ENCODE measurements around the gene DPM2. TPM values are rescaled to one million over a fixed set of nuclear protein-coding genes. Genes with fewer than 3 reads are reported as not detected.

Gene DPM2
- polyA plus RNA-seq, 1 donor: 35.6 TPM

DNA sequence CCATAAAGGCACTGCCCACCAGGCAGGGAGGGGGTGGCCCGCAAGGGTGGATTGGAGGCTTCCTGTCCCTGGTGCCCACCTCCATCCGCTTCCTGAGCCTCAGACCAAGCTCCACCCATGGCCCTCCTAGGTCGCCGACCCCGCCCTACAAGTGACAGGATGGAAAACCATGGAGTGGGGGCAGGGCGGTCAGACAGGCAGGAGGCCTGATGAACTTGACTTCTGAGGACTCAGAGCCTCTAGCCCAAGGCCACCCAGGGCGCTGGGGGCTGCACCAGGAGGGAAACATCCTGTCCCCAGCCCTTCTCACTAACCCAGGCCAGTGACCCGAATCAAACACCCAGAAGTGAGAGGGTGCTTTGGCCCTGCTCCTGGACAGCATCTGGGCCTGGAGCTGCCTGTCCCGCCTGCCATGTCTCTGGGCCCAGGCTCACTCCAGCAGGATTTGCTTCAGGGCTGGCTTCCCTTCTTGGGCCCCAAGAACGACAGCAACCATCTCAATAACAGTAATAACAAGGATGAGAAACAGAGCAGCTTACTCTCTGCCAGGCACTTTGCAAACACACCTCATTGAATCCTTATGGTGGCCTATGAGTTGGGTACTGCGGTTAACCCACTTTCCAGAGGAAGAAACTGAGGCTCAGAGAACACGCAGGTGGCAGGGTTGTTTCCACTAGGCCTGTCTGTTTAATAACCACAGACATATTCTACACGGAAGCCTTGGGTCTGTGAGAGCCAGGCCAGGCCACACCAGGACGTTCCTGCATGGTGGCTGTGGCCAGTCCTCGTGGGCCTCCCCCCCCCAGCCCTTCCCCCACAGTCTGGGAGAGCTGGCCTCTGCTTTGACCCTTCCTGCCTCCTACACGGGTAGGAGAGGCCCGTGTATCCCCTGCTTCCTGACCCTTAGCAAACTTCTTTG lies 33.8 kb downstream of the DPM2 start:
- peak; percentile 55 for DNase-seq

DNA sequence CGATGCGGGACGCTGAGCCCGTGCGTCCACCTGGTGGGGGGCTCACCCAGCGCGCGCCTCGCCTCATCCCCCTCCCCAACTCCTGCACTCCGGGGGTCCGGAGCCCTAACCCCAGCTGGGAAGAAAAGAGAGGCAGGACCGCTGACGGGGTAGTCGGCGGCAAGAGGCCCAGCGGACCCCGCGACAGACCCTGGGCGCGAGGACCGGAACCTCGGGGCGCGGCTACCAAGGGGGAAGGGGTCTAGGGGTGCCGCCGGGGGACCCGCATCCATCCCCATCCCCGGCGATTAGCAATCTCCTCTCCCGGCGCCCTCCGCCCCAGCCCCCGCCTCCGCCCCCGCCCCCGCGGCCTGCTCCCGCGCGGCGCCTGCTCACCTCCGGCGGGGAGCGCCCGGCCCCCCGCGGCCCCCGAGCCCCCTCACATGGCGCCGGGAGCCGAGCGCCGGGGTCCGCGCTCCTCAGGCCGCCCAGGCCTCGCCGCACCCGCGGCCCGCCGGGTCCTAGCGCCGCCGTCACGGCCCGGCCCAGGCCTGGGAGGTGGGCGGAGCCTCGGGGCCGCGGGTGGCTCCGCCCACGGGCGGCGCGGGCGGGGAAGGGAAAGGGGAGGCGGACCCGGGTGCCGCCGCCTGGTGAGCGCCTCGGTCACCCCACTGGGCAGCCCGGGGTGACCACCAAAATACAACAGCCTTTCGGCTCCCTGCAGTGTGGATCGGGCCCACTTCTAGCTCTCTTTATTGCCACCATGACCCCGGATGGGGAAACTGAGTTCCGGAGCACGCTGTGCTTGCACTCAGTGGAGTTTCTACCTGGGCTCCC lies 38.3 kb downstream of the DPM2 start, which contains the start of gene ST6GALNAC6:
TSS of gene ST6GALNAC6 (minus strand) at position 476 of the 816 bp plus-strand sequence. CDS start 1,622 bp downstream, outside the sequence.
- DNase-seq: peak; percentile 82

DNA sequence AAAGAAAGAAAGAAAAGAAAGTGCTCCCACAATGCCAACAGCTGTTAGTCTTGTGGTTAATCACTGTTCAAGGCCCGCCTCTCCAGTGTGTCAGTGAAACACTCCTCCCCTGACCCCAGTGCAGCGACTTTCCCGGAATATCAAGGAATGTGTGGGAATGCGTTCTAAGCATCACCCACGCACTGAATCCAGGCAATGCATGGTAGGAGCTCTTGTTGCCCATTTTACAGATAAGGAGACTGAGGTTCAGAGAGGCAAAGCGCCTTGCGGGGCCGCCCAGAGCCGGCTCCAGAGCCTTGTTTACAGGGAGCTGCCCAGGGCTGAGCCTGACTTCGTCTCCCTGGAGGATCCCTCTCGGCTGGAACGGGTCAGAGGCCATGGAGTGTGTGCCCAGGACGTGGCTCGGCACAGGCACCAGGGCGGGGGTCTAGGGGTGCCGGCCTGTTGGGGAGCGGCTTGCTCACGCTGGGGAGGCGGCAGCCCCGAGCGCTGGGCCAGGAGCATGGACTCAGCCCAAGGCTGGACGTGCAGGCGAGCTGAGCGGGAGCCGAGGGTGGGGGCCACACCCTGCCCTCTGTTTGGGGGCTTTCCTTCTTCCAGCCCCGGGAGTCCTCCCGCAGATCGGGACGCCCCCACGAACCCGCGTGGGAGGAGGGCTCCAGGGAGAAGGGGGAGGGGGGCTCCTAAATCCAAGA lies 39.1 kb downstream of the DPM2 start:
- DNase-seq: peak; percentile 66

DNA sequence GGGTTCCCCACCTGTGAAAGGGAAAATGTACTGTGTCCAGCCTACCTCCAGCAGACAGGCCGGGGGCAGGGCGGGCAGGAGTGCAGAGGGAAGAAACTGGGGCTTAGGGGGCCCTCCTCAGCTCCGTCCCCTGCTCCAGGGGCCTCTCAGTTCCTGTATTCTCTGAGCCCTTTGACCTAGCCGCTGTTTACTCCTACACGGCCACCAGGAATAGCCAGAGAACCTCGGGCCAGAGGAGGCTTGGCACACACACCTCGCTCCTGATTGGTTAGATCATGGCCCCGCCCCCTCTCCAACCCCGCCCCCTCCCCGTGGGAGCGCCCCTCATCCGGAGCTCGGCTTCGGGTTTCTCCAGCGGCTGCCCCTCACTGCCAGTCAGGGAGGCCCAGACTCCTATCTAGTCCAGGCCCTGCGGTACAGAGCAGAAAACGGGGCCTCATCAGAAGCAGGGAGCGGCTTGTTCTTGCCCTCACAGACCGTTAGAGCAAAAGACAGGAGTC lies 40.4 kb downstream of the DPM2 start:
- peak; percentile 83 for DNase-seq

DNA sequence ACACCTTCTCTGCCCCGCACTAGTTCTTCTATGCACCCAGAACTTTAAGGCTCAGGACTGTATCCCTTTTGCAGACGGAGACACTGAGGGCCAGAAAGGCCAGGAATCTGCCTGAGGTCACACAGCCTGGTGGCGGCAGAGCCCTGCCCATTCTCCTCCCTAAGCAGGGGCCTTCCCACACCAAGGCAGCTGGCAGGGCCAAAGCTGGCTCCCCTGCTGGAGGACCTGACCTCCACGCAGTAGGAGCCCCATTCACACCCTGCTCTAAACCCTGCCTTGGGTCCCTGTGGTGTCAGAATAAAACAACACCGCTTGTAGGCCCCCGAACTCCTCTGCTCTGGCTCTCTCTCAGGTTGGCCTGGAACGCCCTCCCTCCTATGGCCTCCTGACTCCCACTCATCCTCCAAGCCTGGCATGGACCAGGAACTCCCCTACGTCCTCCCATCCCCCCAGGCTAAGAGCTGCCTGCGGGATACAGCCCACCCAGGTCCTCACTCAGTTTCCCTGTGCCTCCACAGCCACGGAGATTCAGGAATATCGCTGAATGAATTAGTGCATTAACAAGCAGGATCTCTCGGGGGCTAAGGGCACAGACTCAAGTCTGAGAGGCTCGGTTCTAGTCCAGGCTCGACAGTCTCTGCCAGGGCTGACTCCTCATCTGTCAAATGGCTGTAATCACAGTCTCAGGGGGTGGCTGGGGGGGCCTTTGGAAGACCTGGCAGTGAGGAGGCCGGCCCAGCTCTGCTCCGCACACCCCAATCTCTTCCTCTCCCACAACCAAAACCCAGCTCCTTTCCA lies 41.1 kb downstream of the DPM2 start:
- DNase-seq: no peak

DNA sequence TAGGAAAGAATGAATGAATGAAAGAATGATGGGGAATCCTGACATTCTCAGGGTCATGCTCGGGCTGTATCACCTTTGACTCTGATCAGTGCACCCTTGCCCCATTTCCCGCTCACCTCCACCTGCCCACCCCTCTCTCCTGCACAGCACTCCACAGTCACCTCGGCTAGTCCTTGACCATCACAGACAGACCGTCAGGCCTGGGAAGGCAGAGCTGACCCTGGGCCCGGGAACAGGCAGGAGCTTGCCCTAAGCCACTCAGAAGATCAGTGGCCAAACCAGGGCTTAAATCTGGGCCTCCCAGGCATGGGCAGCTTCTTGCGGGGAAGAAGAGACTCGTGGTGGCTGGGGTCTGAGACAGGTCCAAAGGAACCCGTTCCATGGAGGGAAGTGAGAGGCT lies 41.8 kb downstream of the DPM2 start:
- DNase-seq: no peak

DNA sequence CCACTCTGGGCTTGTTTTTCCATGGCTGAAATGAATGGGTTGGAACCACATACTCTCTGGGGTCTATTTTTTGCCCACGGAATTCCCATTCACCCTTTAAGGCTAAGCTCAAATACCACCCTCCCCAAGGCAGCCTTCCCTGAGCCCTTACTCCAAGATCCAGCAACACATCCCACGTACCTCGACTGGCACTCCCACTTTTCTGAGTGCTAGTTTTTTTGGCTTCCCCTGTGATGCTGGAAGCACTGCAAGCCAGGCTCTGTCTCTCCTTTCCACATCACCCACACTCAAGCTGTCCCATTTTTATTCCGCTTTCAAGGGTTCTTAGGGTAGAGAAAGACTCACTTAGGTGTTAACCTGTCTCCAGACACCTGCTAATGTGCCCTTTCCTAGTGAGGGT lies 44.3 kb downstream of the DPM2 start:
- DNase-seq: no peak

DNA sequence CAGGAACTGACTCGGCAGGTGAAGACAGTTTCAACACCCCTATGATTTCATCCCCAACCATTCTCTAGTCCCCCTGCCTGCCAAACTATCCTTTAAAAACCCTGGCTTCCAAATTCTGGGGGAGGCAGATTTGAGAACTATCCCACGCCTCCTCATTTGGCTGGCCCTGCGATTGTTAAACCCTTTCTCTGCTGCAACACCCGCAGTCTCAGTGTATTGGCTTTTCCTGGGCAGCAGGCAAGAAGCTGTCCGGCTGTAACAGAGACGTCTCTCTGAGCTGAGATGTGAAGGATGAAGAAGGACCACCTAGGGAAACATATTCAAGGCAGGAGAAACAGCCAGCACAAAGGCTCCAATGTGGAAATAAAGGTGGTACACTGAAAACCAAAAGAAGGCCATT lies 44.8 kb downstream of the DPM2 start:
- no peak for DNase-seq

DNA sequence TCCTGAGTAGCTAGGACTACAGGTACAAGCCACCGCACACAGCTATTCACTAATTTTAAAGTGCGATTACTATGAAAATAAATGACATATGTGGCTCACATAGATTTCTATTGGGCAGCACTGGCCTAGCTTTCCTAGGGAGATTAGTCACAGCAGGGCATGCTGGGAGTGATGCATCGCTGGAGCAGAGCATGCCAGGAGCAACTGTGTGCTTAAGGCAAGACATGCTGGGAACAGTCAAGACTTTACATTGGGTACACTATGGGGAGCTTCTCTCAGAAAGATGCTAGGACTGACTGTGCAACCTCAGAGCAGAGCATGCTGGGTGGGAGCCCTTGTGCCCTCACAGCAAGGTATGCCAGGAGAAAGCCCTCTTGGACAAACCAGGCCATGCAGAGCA lies 47.6 kb downstream of the DPM2 start:
- no peak for DNase-seq

DNA sequence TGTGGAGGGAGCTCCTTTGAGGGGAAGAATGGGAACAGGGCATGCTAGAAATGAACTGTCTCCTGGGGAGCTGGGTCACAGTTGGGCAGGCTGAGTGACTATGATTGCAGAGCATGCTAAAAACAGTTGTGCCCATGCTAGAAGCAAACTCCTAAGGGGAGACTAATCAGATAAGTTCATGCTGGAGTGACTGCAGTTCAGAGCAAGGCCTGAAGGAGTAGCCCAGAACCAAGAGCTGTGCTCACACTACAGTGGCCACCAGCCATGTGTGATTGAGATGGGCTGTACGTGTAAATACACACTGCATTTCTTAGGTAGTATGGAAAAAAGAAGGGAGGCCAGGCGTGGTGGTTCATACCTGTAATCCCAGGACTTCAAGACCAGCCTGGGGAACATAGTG lies 49.9 kb downstream of the DPM2 start:
- DNase-seq: no peak

DNA sequence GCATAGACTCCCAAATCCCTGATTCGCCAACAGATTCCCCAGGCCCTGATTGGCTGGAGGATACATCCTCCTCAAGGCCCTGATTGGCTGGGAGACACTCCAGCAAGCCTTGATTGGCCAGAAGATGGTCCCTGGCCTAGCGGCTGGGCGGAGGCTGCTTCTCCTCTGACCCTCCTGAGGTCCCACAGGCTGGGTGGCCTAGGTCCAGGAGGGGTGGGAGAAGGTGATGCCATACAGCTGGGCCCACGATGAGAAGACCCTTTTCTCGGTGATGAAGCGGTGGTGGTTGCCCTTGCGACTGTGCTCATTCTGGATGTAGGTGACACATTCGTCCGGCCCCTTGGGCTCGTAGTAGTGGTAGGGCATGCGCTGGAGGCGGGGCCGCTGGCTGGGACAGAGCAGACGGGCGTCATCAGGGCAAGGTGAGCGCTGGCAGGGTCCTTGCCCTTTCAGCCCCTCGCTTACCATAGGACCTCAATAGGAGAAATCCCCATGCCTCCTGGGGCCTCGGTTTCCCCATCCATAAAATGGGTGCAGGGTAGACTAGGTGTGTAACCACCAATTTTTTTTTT lies 51.2 kb downstream of the DPM2 start:
- DNase-seq: no peak

DNA sequence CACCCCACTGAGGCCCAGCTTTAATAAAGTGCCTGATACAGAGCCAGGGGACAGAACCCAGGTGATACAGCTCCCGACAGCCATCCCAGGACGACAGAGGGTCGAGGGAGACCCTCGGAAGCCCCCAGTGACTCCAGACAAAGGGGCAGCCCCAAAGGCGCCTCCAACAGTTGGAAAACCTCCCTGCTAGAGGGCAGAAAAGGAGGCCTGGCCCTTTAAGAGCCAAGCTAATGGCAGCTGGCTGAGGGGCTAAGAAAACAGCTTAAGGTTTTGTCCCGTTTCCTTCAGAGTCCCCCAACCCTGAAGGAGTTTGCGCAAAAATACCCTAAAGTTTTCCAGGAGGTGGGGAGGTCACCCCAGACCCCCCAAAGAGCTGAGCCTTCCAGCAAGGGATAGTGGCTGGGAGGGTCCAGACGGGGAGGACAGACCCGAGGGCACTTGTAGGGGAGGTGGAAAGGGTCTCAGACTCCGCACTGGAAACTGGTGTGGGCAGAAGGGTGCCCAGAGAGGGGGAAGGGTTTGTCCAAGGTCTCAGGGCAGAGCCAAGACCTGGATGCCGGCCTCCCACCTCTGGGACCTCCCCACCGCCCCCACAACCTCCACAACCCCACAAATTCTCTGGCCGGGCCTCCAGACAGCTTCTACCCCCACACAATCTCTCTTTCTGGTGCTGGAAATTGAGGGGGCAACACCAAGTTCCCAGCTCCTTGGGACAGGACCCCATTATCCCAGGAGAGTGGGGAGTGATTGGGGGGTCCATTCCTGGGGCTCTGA lies 52.0 kb downstream of the DPM2 start:
- no peak for DNase-seq

Other genes starting within 250 kb of the DPM2 start
- 4.3 TPM for gene CFAP157, start 230.9 kb downstream of the DPM2 start, polyA plus RNA-seq (ENCODE audit: insufficient read length)
- 8.0 TPM for gene PTRH1, start 222.2 kb downstream of the DPM2 start, polyA plus RNA-seq (ENCODE audit: insufficient read length)
- gene TTC16, start 221.8 kb downstream of the DPM2 start, polyA plus RNA-seq (ENCODE audit: insufficient read length): 0.28 TPM
- gene TOR2A, start 202.6 kb downstream of the DPM2 start, polyA plus RNA-seq (ENCODE audit: insufficient read length): 11.9 TPM
- gene SH2D3C, start 159.2 kb downstream of the DPM2 start, polyA plus RNA-seq (ENCODE audit: insufficient read length): 11.2 TPM
- 72.9 TPM for gene CDK9, start 151.8 kb downstream of the DPM2 start, polyA plus RNA-seq (ENCODE audit: insufficient read length)
- gene FPGS, start 135.0 kb downstream of the DPM2 start, polyA plus RNA-seq (ENCODE audit: insufficient read length): 44.1 TPM
- gene ENG, start 83.2 kb downstream of the DPM2 start, polyA plus RNA-seq (ENCODE audit: insufficient read length): 53.5 TPM
- gene AK1, start 60.2 kb downstream of the DPM2 start, polyA plus RNA-seq (ENCODE audit: insufficient read length): 32.8 TPM
- gene ST6GALNAC6, start 38.3 kb downstream of the DPM2 start, polyA plus RNA-seq (ENCODE audit: insufficient read length): 38.4 TPM
- 9.8 TPM for gene ST6GALNAC4, start 20.8 kb downstream of the DPM2 start, polyA plus RNA-seq (ENCODE audit: insufficient read length)
- gene PIP5KL1, start 7.1 kb downstream of the DPM2 start, polyA plus RNA-seq (ENCODE audit: insufficient read length): 1.4 TPM
- gene EEIG1, start 43.1 kb upstream of the DPM2 start, polyA plus RNA-seq (ENCODE audit: insufficient read length): 34.2 TPM
- 10.8 TPM for gene NAIF1, start 129.5 kb upstream of the DPM2 start, polyA plus RNA-seq (ENCODE audit: insufficient read length)
- 12.9 TPM for gene SLC25A25, start 130.4 kb upstream of the DPM2 start, polyA plus RNA-seq (ENCODE audit: insufficient read length)
- gene PTGES2, start 189.9 kb upstream of the DPM2 start, polyA plus RNA-seq (ENCODE audit: insufficient read length): 37.9 TPM
- 0.75 TPM for gene LCN2, start 211.6 kb upstream of the DPM2 start, polyA plus RNA-seq (ENCODE audit: insufficient read length)
- 31.8 TPM for gene BBLN, start 222.4 kb upstream of the DPM2 start, polyA plus RNA-seq (ENCODE audit: insufficient read length)